ENCODE measurements around the gene CDCP2. TPM values are rescaled to one million over a fixed set of nuclear protein-coding genes. Genes with fewer than 3 reads are reported as not detected.

The CDCP2 gene
- total RNA-seq (2022; extraction: Qiagen RNA extraction; ENCODE audit: low read depth): not detected in 5 replicates

DNA sequence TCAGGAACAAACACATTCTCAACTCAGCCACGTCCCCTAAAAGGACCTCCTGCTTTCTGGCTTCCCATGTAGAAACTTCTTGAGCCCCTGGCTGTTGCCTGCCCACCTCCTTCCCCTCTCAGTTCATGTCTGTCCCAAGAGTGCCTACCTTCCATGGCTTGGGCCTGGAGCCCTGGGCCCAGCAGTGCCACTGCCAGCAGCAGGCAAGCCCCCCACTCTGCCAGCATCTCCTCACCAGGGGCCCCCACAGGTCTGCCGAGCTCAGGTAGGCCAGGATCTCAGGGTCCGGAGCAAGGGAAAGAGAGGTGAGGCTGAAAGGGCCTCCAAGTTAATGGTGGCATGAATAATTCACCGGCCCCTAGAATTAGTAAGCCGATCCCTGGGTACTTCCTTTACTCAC is at the start of gene CDCP2:
Gene CDCP2, minus strand, starts transcription at position 305 of the 400 bp plus-strand sequence. Its CDS starts 78 bp downstream, at position 227.

DNA sequence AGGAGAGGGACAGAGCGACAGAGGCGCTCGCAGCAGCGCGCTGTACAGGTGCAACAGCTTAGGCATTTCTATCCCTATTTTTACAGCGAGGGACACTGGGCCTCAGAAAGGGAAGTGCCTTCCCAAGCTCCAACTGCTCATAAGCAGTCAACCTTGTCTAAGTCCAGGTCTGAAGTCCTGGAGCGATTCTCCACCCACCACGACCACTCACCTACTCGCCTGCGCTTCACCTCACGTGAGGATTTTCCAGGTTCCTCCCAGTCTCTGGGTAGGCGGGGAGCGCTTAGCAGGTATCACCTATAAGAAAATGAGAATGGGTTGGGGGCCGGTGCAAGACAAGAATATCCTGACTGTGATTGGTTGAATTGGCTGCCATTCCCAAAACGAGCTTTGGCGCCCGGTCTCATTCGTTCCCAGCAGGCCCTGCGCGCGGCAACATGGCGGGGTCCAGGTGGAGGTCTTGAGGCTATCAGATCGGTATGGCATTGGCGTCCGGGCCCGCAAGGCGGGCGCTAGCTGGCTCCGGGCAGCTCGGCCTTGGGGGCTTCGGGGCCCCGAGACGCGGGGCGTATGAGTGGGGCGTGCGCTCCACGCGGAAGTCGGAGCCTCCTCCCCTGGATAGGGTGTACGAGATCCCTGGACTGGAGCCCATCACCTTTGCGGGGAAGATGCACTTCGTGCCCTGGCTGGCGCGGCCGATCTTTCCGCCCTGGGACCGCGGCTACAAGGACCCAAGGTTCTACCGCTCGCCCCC is 47.1 kb upstream of the CDCP2 start, which contains the start of the genes CYB5RL and MRPL37:
Gene CYB5RL, minus strand, starts transcription at position 266 of the 754 bp plus-strand sequence. CDS start 4,414 bp downstream, outside the sequence.
Gene MRPL37, plus strand, starts transcription at position 403 of the 754 bp plus-strand sequence. Its CDS starts 77 bp downstream, at position 480.

Other genes starting within 250 kb of the CDCP2 start
- 20.4 to 40.7 TPM (median 28.9 TPM) in 5 replicates for gene IFT25, start 207.3 kb downstream of the CDCP2 start, total RNA-seq (2022; extraction: Qiagen RNA extraction; ENCODE audit: low read depth)
- 25.2 to 28.2 TPM (median 27.4 TPM) in 5 replicates for gene LRRC42, start 206.7 kb downstream of the CDCP2 start, total RNA-seq (2022; extraction: Qiagen RNA extraction; ENCODE audit: low read depth)
- gene LDLRAD1, start 134.8 kb downstream of the CDCP2 start, total RNA-seq (2022; extraction: Qiagen RNA extraction; ENCODE audit: low read depth): not detected in 5 replicates
- 93.3 to 126 TPM (median 123 TPM) in 5 replicates for gene TMEM59, start 99.8 kb downstream of the CDCP2 start, total RNA-seq (2022; extraction: Qiagen RNA extraction; ENCODE audit: low read depth)
- gene TCEANC2, start 99.4 kb downstream of the CDCP2 start, total RNA-seq (2022; extraction: Qiagen RNA extraction; ENCODE audit: low read depth): 1.6 to 3.0 TPM (median 2.5 TPM) in 5 replicates
- gene CYB5RL, start 47.0 kb upstream of the CDCP2 start, total RNA-seq (2022; extraction: Qiagen RNA extraction; ENCODE audit: low read depth): 2.4 to 3.8 TPM (median 3.1 TPM) in 5 replicates
- gene MRPL37, start 47.2 kb upstream of the CDCP2 start, total RNA-seq (2022; extraction: Qiagen RNA extraction; ENCODE audit: low read depth): 83.6 to 103 TPM (median 94.8 TPM) in 5 replicates

All from A549 treated with RU486 at 1 μM for 4 hours (cell line).